Fibroblast of skin of scalp (primary cell): ENCODE measurements around the gene VANGL2.

ENCODE experiments used
- DNase-seq: peaks from one replicate; pipeline ENCODE4 v3.0.0-alpha.2; 2013

Gene VANGL2

DNA sequence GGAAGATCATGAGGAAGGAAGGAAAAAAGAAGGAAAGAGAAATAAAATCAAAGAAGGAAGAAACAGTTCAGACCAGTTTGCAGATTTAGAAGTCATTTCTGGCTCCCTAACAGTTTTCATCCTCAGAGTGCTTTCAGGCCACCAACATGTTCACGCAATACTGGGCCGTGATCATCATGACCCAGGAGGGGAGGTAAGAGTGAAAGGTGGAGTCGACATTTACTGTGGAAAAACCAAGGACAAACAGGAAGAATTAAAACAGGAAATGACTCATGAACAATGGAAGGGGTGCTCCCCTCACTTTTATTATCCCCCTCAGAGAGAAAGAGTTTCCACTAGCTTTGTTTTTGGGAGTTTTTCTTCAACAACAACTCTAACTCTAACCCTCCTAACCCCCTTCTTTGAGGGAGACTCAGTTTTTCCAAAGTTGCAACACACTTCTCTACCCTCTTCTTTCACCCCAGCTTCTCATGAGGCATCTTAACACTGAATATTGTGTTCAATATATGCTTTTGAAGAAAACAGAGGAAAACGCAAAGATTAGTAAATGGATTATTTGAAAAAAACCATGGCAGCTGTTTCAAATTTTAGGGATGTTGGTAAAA lies 60.4 kb downstream of the VANGL2 start:
- no peak for DNase-seq

DNA sequence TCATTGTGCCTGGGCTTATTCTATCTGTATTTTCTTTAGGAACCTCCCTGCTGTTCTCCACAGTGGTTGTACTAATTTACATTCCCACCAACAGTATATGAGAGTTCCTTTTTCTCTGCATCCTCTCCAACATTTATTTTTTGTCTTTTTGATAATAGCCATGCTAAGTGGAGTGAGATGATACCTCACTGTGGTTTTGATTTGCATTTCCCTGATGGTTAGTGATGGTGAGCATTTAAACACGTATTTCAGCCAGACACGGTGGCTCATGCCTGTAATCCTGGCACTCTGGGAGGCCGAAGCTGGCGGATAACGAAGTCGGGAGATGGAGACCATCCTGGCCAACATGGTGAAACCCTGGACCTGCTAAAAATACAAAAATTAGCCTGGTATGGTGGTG lies 64.8 kb downstream of the VANGL2 start:
- DNase-seq, result peak; percentile 10

DNA sequence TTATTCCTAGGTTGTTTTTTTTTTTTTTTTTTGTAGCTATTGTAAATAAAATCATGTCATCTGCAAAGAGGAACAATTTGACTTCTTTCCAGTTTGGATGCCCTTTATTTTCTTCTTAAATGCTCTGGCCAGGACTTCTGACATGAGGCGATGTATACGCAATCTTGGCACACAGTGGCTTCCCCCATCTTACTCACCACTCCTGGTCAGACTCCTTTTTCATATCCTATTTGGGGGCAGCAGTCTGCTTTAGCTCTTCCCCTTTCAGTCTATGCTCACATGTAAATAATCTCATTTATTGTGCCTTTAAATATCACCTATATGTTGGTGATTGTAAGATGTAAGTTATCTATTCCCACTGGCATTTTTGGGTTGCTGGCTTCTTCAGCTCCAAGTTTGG lies 66.6 kb downstream of the VANGL2 start:
- no peak for DNase-seq

DNA sequence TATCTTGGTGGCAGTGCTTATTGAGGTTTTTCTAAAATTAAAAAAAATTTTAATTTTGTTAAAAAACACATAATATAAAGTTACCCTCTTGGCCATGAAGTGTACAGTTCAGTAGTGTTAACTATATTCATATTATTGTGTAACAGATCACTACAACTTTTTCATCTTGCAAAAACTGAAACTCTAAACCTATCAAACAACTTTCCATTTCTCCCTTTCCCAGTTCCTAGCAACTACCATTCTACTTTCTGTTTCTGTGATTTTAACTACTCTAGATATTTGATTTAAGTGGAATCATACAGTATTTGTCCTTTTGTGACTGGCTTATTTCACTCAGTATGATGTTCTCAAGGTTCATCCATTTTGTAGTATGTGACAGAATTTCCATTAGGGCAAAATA lies 67.2 kb downstream of the VANGL2 start:
- DNase-seq, result no peak

DNA sequence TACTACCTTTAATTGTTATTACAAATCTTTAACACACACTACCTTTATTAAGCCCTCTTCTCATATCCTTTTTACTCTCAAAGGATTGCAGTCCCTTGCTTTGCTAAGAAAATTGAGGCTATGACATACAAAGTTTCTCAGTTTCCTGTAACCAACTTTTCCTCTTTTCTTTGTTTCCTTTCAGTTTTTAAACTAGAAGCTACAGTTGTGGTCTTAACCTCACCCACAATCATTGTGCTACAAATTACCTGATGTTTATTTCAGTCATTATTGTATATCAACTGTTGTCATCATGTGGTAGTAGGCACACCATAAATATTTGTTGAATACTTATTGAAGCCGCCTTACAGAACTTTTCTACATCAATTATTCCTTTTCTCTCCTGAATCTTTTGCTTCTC lies 70.9 kb downstream of the VANGL2 start:
- DNase-seq, result no peak

DNA sequence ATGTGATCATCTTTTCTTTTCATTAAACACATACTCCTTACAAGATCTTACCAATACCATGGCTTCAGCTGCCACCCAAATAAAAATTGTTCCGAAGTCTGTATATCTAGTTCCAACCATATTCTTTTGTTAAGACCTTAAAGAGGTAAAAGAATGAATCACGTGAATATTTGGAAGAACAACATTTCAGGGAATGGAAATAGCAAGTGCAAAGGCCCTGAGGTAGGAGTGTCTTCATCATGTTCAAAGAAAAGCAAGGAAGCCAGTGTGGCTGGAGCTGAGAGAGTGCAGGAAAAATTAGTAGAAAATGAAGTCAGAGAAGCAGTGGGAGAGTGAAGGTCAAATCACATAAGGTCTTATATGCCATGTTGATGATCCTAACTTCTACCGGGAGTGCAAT lies 71.7 kb downstream of the VANGL2 start:
- DNase-seq, result no peak

- DNase-seq, result no peak
These were observed 74.3 kb downstream of the VANGL2 start for GRCh38 chr1:160474392-160475242.
